ENCODE results near the gene FGF1. TPM values are rescaled to one million over a fixed set of nuclear protein-coding genes. Genes with fewer than 3 reads are reported as not detected.

Gene FGF1
- total RNA-seq, 4 donors from 2014 or later: 0.51 to 5.7 (median 1.7) TPM; not detected in 1

- H3K27me3 ChIP-seq: no peaks in the 10 kb centered on the region
- H3K4me1 ChIP-seq: peaks cover 0 to 12% of the 10 kb centered on the region in 2 donors
- H3K27ac ChIP-seq: peak overlapping the region; percentile 57 to 69
- H3K36me3 ChIP-seq: no peaks in the 10 kb centered on the region
- H3K9me3 ChIP-seq: no peaks in the 10 kb centered on the region
- H3K4me3 ChIP-seq: no peak overlapping the region
- intact Hi-C loops (cut with DNase I; ENCODE audit: low total_unique reads): no loop called here
- peak; percentile 76 to 86 for DNase-seq
- TF ChIP-seq POLR2A (IDR thresholded peaks at IDR 0.05) (no peak), CTCF (IDR thresholded peaks at IDR 0.05) (no peak)
These were observed 41.1 kb downstream of the FGF1 start for GRCh38 chr5:142644640-142645361.

- Histone ChIP-seq H3K9me3 (no peaks in the 10 kb centered on the region), H3K4me1 (peaks cover 0 to 12% of the 10 kb centered on the region in 2 donors), H3K27ac (peak overlapping the region; percentile 22 to 53), H3K27me3 (no peaks in the 10 kb centered on the region), H3K4me3 (no peak overlapping the region), H3K36me3 (no peaks in the 10 kb centered on the region)
- DNase-seq: no peak
- TF ChIP-seq CTCF (IDR thresholded peaks at IDR 0.05) (no peak), POLR2A (IDR thresholded peaks at IDR 0.05) (no peak)
- intact Hi-C loops (cut with DNase I; ENCODE audit: low total_unique reads): no loop called here
These were observed 41.8 kb downstream of the FGF1 start for GRCh38 chr5:142644127-142644526.

- Histone ChIP-seq H3K4me3 (no peak overlapping the region), H3K9me3 (no peaks in the 10 kb centered on the region), H3K36me3 (no peaks in the 10 kb centered on the region), H3K4me1 (peaks cover 0 to 12% of the 10 kb centered on the region in 2 donors), H3K27ac (peak overlapping the region in 1 of 2 donors; percentile 53), H3K27me3 (no peaks in the 10 kb centered on the region)
- no peak for DNase-seq
- intact Hi-C loops (cut with DNase I; ENCODE audit: low total_unique reads): no loop called here
- TF ChIP-seq POLR2A (IDR thresholded peaks at IDR 0.05): no peak
- TF ChIP-seq CTCF (IDR thresholded peaks at IDR 0.05): no peak
These were observed 42.3 kb downstream of the FGF1 start for GRCh38 chr5:142643634-142644033.

- Histone ChIP-seq H3K27me3 (no peaks in the 10 kb centered on the region), H3K36me3 (no peaks in the 10 kb centered on the region), H3K9me3 (no peaks in the 10 kb centered on the region), H3K4me1 (peaks cover 0 to 12% of the 10 kb centered on the region in 2 donors), H3K27ac (no peak overlapping the region), H3K4me3 (no peak overlapping the region)
- intact Hi-C loops (cut with DNase I; ENCODE audit: low total_unique reads): no loop called here
- DNase-seq: no peak
- TF ChIP-seq POLR2A (IDR thresholded peaks at IDR 0.05): no peak
- no peak for TF ChIP-seq CTCF (IDR thresholded peaks at IDR 0.05)
These were observed 43.5 kb downstream of the FGF1 start for GRCh38 chr5:142642427-142642826.

GRCh38 chr5:142641711-142642110 lies 44.2 kb downstream of the FGF1 start:
- H3K27ac ChIP-seq: no peak overlapping the region
- peaks cover 0 to 12% of the 10 kb centered on the region in 2 donors for H3K4me1 ChIP-seq
- no peak for DNase-seq
- H3K36me3 ChIP-seq: no peaks in the 10 kb centered on the region
- no peaks in the 10 kb centered on the region for H3K9me3 ChIP-seq
- no peak overlapping the region for H3K4me3 ChIP-seq
- TF ChIP-seq CTCF (IDR thresholded peaks at IDR 0.05) (no peak), POLR2A (IDR thresholded peaks at IDR 0.05) (no peak)
- no peaks in the 10 kb centered on the region for H3K27me3 ChIP-seq
- intact Hi-C loops (cut with DNase I; ENCODE audit: low total_unique reads): no loop called here

Data from uterus (tissue), 4 donors.